GM21786 (cell line): ENCODE measurements around the gene CLEC3A.
"Not testable (repeated sequence)": the region's sequence is repeated elsewhere in the genome, so short reads cannot be mapped to it uniquely, and the experiment has no call there.

Experiments
- ATAC-seq: cut with Tn5 transposase; IDR thresholded peaks from one replicate; pipeline ENCODE4 v1.9.1; 2021; ENCODE audit not compliant: unreplicated experiment

Gene CLEC3A, protein sequence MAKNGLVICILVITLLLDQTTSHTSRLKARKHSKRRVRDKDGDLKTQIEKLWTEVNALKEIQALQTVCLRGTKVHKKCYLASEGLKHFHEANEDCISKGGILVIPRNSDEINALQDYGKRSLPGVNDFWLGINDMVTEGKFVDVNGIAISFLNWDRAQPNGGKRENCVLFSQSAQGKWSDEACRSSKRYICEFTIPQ

DNA sequence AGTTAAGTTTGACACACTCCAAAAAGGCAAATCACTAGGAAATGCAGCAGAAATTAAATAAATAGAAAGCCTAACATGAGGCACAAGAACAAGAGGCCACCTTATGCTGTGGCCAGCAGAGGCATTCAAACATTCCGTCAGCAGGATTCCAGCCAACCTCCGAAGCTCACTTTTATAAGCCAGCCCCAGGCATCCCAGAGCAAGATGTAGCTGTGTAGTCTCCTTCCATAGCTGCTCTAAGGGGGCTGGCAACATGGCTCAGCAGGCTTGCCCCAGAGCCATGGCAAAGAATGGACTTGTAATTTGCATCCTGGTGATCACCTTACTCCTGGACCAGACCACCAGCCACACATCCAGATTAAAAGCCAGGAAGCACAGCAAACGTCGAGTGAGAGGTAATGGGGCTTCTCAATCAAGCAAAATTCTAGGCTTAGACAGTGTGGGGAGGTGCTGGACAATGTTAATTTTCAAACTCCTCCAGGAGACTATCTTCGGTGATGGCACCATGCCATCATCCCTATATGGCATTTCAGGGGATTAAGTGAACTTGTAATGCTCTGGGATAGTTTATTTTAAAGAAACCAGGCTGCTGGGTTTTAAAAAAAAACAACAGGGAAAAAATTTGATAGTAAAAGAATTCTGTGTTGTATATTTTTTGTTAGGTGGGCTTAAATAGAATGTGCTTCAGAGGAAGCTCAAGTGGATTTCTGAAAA, at the start of gene CLEC3A:
CLEC3A (plus strand) TSS at position 202 of the 714 bp plus-strand sequence; CDS start at position 281, 79 bp downstream.
- no peak for ATAC-seq

DNA sequence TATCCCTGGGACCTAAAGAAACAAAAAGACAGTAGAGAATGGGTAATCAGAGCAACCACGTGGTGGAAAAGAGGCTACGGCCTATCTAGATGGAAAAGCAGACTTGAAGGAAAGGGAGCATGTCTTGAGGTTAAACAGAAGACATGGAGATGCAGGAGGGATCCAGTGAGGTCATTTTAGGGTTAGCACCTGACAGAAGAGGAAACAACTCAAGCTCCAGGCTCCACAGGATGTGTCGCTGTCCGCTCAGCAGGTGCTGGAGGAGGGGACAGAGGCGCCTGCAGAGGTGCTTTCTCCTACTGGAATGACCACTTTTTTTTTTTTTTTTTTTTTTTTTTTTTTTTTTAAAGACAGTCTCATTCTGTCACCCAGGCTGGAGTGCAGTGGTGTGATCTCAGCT, 47.5 kb upstream of the CLEC3A start:
- ATAC-seq: no peak

DNA sequence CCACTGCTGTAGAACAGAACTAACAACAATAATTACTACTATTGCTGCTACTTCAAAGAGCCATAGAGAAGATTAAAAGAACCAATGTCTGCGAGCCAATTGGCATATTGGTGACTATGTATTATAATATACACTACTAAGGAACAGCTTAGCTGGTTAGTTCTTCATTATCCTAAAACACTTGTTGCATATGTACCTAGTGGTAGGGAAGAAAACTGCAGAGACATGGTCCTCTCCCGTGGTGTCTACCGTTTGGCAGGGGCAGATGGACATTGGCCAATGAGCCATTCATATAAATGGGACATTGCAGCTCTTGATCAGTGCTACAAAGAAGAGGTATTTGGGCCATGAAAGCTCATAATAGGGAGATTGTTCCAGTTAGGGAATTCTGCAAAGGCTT, 46.4 kb upstream of the CLEC3A start:
- no peak for ATAC-seq

DNA sequence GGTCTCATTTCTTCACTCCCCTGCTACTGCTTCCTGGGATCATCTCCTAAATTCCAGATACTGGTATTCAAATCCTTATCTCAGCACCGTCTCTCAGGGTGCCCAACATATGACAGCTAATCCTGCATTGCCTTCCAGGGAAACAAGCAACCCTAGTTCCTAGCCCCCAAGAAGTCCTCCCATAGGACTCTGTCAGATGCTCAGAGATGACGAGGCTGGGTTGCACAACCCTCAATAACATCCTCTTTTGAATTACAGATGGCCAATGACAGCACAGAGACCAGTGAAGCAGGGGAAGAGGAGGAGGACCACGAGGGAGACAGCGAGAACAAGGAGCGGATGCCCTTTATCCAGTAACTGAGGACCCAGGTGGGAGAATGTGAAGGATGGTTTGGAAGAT, 45.0 kb upstream of the CLEC3A start:
- ATAC-seq: no peak

DNA sequence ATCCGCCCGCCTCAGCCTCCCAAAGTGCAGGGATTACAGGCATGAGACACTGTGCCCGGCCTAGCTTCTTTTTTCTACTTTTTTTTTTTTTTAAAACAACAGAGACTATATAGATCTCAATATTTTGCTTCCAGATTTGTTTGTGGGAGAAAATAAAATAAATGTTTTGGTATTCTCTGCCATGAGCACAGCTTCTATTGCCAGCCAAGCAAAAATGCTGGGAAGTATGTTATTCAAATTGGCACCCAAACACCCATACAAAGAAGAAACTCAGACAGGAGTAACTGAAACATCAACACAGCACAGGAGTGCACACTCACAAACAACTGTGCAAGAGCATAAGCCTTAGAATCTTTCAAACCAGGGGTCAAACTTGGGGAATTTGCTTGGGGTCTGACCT, 37.2 kb upstream of the CLEC3A start:
- ATAC-seq: no peak

DNA sequence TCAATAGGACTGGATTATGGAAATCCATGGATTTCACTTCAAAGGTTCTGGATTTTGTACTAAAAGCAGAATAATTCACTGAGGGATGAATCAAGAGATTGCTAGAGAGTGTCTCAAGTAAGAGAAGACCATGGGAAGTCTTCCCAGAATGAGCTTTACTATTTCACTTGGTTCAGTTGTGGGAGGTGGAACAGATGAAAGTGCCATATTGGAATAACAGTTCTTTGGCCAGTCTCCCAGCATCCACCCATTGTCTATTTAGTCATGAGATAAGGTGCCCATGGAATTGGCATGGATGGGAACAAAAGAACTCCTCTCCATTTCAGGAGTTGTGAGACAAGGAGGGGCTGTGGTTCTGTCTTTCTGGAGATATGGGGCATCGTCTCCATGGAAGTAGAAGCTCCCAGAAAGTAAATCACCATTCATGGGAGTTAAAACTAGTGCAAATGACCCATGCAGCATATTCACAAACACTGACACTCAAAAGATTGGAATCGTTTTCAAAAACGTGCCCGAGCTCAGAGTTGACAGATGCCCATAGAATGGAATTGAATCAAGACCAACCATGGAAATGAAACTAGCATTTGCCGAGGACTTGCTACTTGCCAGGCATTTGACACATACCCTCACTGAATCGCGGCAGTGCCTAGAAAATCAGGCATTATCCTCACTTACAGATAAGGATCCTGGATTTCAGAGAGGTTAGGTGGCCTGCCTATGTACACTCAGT, 36.2 kb upstream of the CLEC3A start:
- no peak for ATAC-seq

DNA sequence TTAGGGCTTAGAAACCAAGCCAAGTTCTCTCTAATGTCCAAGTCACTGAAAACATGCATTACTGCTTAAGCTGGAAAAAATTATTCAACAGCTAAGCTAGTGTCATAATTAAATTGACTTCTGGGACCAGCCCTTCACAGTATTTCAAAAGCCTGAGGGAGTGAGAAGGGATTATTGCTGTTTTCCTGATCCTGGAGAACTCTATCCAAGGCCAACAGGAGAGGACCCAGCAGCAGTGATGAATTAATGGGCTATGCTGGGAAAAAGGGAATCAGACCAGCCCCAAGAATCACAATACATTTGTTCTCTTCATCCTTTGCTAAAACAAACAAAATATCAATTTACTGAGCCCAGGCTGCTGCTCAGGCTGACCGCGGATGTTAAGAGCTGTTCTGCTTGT, 34.5 kb upstream of the CLEC3A start:
- no peak for ATAC-seq

DNA sequence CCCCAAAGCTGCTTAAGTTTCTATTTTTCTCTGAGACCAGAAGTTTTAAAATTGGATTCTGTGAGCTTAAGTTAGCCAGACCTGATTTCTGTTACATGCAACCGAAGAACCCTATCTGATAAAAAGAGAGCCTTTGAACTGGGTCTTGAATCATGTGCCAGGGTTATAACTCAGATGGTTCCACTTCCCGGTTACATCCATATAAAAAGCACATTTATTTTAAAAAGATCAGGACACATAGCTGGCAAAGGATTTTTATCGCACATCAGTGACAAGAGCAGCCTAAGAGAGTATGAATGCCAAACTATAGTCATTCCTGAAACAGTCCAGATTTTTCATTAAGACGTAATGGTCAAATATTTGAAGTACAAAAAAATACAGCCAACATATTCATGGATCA, 32.5 kb upstream of the CLEC3A start:
- ATAC-seq: no peak

DNA sequence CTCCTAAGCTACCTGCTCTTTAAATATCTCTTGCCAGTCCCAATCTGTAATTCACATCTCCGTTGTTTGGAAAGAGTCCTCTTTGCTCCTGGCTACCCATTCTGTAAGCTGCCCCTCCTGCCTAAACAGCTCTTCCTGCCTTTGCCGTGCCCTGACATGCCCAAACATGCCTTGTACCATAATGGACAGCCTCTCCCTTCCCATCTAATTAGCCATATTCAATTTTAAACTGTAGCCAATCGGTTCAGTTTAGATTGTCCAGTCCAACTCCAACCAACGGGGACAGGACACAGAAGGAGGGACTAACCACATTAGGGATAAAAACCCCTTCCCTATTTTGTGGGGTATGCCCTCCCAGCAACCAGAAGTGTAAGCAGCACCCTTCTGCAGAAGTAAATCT, 30.6 kb upstream of the CLEC3A start:
- ATAC-seq: no peak

DNA sequence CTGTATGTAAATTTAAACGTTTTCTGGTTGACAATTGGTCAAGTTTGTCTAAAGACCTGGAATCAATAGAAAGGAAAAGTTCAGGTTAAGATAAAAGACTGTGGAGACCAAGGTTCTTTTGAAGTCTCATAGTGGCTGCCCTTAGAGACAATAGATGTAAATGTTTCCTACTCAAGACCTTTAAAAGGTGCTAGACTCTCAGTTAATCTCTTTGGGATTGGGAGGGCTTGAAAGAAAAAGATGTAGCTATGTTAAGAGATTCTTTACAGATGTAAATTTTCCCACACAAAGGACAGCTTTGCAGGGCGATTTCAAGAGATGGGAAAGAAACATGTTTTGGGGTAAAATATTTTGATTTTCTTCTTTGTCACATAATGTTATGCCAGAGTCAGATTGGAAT, 30.0 kb upstream of the CLEC3A start:
- ATAC-seq: not testable (repeated sequence)

DNA sequence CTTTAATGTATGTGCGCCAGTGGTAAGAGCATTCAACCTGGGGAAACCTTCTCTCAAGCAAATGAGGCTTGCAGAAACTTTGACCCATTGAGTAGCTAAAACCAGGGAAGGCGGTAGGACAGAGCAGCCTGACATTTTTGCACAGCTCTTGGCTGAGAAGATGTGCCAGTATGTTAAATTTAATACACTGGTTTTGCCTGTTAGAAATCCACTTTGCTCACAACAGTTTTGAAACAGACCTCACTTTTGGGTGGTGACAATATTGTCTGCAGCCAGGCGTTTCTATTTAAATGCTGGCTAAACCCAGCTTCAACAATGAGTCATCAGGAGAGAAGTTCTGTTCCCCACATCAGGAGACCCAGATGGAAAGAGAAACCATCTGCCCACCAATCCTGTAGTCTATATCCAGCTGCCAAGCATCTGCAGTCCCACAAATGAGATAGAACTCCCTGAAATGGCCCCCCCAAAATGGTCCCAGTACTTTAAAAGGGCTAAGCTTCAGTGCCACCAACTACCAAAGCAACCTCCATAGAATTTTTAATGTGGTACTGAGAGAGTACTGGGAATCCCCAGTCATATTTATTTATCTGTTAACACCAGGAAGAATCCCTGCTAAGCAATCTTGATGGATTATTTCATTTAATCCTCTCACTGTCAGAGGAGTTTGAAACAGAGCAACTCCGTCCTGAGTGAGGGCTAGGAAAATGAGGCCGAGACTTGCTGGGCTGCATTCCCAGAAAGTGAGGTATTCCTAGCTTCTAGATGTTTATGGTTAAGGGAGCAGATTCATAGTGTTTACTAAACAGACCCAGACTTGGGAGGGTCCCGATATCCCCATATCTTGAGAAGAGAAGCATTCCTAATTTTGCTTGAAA, 29.0 kb upstream of the CLEC3A start:
- ATAC-seq: no peak

DNA sequence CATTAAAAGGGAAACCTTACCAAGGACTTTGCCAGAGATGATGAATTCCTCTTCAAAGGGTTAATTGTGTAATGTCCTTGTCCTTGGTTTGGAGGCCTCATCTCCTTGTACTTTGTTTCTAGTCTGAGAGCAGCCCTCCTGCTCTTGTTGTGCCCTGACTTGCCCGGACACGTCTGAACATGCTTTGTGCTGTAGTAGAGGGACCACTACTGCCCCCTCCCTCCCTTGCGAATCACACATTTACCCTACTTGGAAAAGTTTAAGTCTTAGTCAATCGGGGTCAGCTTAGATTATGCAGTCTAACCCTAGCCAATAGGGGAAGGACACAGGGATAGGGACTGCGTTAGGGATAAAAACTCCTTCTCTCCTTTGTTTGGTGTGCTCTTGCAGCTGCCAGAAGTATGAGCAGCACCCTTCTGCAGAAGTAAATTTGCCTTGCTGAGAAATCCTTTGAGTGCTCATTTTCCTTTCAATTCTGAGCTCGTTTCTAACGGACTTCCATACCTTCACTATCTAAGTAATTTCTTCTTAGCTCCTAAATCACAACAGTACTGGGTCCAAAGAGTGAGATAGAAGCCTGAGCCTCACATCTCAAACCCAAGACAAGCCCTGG, 26.4 kb upstream of the CLEC3A start:
- no peak for ATAC-seq

DNA sequence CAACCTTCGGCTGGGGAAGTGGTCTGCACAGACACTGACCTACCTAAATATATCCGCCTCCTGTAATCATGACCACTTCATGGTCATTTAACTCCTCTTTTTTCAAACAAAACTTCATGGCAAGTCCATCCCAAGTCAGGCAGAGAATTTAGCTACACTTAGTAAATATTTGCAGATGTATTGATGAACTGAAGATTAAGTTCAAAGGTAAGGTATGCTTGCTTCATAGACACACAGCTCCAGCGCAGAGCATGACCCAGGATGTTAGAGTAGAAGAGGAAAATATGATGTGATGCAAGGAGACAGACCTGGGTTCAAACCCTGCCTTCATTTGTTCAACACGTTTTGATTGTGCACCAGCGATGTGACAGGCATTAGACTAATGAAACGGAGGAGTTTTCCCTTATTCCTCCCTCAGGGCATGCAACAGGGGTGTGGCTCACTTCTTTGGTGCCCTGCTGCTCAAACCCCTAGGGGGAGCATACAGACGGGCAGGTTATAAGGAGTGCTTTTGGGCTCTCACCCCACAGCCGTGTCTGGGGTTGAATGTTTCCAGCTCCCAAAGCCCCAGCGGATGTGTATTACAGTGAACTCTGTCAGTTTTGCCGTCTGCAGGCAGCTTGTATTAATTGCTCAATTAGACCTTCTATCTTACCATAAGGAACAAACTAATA, 23.9 kb upstream of the CLEC3A start:
- no peak for ATAC-seq

DNA sequence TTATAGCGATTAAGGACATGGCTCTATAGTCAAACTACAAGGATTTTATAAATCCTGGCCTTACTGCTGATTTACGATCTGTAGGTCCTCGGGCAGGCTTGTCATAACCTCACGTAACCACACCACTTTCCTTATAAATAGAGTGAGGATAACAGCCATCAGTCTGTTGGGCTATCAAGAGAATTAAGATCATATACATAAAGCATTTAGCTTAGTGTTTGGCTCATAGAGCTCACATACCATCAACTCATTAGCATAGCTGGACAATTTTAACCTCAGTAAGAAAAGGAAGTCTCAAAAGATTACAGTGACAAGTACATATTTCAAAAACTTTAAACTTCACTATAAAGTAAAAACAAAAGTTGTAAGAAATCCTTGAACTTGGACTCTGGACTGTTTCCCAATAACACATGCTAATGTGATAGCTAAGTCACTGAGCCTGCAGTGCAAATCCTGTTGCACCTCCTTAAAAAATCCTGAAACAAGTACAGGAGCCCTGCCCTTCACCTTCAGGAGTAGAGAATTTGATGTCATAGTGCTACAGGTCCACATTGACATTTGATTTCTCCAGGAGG, 20.8 kb upstream of the CLEC3A start:
- ATAC-seq: no peak

DNA sequence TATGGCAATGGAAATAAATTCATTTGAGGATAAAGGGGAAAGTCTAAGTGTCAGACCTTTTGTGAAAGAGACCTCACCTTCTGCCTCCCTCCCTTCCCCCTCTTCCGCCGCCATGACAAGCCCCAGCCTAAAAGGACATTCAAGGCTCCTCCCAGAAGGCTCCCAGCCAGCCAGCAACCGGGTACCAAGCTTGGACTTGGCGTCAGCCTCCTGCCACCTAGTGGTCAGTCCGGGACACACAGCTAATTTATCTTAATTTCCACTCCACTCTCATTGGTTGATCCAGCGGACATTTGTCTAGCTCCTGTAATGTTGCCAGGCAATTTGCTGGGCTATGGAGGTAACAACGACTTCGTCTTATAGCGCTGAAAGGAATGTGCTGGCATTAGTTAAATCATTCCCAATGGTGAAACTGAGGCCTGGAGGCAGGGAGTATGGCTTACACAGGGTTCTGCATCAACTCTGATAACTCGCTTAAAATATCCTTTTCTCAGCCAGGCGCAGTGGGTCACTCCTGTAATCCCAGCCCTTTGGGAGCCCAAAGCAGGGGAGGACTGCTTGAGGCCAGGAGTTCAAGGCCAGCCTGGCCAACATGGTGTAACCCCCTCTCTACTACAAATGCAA, 19.3 kb upstream of the CLEC3A start:
- ATAC-seq: peak; percentile 99

DNA sequence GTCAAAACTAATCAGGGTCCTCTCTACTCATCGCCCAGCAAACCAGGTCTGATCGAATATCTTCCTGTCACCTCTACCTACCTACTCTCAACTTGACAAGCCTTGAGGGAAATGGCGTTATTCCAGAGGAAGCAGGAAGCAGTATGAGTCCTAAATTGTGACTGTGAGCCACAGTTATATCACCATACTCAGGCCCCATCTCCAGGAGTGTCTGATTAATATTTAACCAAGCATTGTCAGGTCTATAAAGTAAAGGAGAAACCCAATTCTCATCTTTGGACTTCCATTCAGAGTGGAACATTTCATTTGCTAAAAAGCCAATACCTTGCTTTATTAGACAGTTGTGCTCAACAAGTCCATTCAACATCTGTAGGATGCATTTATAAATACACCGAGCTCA, 17.8 kb upstream of the CLEC3A start:
- no peak for ATAC-seq

DNA sequence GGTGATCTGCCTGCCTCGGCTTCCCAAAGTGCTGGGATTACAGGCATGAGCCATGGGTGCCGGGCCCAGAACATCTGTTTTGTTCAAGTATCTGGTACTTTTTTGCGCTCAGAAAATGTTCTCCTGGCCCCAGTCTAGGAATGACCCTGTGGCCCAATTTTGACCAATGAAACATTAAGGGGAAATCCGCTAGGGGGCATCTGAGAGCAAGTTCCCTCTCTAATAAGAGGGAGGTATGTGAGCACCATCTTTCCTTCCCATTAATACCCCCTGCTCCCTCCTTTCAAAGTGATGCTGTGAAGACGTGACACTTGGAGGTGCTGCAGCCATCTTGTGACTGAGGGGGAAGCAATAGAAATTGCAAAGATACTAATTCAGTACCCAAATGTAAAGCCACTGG, 16.5 kb upstream of the CLEC3A start:
- ATAC-seq: no peak

DNA sequence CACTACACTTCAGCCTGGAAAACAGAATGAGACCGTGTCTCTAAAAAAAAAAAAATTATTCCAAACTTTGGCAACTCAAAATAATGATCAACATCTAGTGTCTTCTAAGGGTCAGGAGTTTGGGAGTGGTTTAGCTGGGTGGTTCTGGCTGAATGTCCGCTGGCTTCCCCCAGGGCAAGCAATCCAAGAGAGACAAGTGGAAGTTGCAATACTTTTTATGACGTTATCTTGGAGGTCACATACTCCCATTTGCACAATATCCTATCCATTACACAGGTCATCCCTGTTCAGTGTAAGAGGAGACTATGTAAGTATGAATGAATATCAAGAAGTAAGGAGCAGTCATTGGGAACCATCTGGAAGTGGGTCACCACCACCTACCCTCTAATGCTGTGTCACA, 15.2 kb upstream of the CLEC3A start:
- no peak for ATAC-seq

DNA sequence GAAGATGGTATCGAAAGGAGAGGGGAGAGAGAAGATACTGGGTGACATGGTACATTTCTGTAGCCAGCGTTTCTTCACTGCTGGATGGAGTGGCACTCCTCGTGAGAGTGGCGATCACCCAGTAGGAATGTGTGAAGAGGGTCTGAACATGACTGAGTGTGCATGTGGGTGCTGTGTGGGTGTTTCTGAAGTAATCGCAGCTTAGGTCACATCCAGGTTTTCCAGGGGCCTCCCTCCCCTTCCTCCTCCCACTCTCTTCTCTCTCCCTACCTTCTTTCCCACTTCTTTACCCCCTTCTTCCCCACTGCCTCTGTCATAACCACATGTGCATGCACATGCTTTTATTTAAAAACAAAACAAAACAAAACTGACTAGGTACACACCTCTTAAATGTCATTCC, 1.8 kb downstream of the CLEC3A start:
- ATAC-seq: no peak

DNA sequence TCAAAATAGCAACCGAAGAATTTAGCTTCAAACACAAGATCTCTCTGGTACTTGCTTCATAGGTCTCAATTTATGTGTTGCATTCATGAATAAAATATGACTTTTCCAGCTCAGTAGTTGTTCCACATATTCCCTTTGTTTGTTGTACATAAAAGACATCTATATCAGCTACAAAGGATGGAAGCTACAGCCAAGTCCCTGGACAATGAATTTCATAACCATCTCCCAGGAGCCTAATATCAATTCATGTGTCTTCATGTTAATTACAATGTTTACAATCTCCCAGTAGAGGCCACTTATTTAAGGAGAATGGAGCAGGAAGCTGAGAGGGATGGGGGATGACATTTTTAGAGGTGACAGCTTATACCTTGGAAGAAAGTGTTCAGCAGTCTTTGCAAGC, 3.3 kb downstream of the CLEC3A start:
- ATAC-seq: no peak
